Activated CD8-positive, alpha-beta memory T cell treated with anti-CD3 and anti-CD28 coated beads, Interleukin-2, amount 10 ng/mL, durations not matched to agents 7 days and 5 days (primary cell): ENCODE data around the gene PARN. TPM values are rescaled to one million over a fixed set of nuclear protein-coding genes. Genes with fewer than 3 reads are reported as not detected.

Experiments
- ATAC-seq: fragments of 150-1000 bp; cut with Tn5 transposase; one replicate; pipeline ENCODE4 v1.10.0; 2021; ENCODE audit warnings: moderate library complexity
- CTCF ChIA-PET: fragments of 350-600 bp; sonication (Branson Sonifier 250); formaldehyde crosslinking; loops from one replicate; lab custom pipeline; 2021; ENCODE audit warnings: antibody characterized with exemption; lab: Charles Lee
- DNase-seq: peaks from one replicate; pipeline ENCODE4 v3.0.0-alpha.2; 2020
- H3K27ac Mint-ChIP-seq: one replicate; pipeline ENCODE4 v1.8.0; 2021; ENCODE audit warnings: mild to moderate bottlenecking, mixed read lengths
- H3K27me3 Mint-ChIP-seq: one replicate; pipeline ENCODE4 v1.8.0; 2021; ENCODE audit warnings: mixed read lengths
- H3K36me3 Mint-ChIP-seq: one replicate; pipeline ENCODE4 v1.8.0; 2021; ENCODE audit warnings: mild to moderate bottlenecking, mixed read lengths
- H3K4me1 Mint-ChIP-seq: one replicate; pipeline ENCODE4 v1.8.0; 2021; ENCODE audit warnings: mixed read lengths
- H3K4me3 Mint-ChIP-seq: one replicate; pipeline ENCODE4 v1.8.0; 2021; ENCODE audit warnings: mild to moderate bottlenecking, moderate library complexity, mixed read lengths
- H3K9me3 Mint-ChIP-seq: one replicate; pipeline ENCODE4 v1.8.0; 2022; ENCODE audit warnings: low read depth, mixed read lengths
- total RNA-seq, 2 experiments: library from RNA; stranded (reverse); gene quantifications; one replicate each; pipeline ENCODE4 v1.2.3, GENCODE V29; 2021

The PARN gene
- total RNA-seq, 2 experiments from 2014 or later, result 40.7 to 44.6 TPM

DNA sequence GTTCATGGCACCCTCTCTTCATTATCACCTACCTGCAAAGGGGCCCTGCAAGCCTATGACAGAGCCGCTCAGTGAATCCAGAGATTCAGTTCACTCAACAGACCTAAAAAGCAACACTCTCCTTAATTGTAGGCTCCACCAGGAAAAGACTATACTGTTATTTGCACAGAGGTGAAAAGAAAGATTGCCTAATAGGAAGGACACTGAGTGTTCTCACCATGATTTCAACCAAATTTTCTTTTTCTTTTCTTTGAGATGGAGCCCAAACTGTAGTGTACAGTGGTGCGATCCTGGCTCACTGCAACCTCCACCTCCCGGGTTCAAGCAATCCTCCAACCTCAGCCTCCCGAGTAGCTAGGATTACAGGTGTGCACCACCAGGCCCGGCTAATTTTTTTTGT is 104.5 kb downstream of the PARN start:
- no peak overlapping the region for H3K4me3 Mint-ChIP-seq
- no peaks in the 10 kb centered on the region for H3K9me3 Mint-ChIP-seq
- H3K27ac Mint-ChIP-seq, result no peak overlapping the region
- CTCF ChIA-PET, result no interaction called here
- H3K4me1 Mint-ChIP-seq, result no peaks in the 10 kb centered on the region
- H3K36me3 Mint-ChIP-seq, result no peaks in the 10 kb centered on the region
- no peaks in the 10 kb centered on the region for H3K27me3 Mint-ChIP-seq
- DNase-seq (no peak), ATAC-seq (no peak)

DNA sequence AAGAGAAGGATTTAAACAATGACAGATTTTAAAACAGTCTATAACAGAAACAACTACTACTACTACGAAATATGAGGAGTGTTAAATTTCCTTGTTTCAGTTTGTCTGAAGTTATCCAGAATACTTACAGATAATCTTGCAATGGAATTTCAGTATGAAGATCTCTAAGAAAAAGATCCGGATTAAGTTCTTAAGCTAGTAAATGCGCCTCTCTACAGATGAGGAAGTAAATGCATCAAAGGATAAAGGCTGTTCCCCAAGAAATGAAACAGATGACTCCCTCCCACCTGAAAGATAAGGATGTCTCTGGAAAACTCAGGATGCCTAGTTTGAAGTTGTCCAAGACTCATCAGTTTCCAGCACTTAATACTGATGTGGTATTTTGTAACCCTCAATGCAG is 105.1 kb downstream of the PARN start:
- Mint-ChIP-seq H3K27me3 (no peaks in the 10 kb centered on the region), H3K36me3 (no peaks in the 10 kb centered on the region), H3K4me3 (no peak overlapping the region), H3K4me1 (no peaks in the 10 kb centered on the region), H3K27ac (no peak overlapping the region), H3K9me3 (no peaks in the 10 kb centered on the region)
- CTCF ChIA-PET, result interaction anchor here (1.4 kb wide), 1 partner anchor 10 kb away, joined by 3 read pairs; no protein-coding TSS in a partner anchor
- ATAC-seq, result no peak
- no peak for DNase-seq

DNA sequence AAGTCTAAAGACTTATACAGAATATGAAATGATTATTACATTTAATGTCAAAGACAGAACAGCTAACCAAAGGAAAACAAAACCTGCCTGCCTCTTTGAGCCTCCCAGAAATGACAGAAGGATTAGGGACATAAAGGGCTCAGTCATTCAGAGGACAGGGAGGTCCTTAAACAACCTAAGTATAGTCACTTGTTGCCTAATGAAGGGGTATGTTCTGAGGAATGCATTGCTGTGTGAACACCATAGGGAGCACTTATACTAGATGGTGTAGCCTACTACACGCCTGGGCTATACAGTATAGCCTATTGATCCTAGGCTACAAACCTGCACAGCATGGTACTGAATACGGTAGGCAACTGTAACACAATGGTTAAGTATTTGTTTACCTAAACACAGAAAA is 106.4 kb downstream of the PARN start:
- Mint-ChIP-seq H3K36me3 (no peaks in the 10 kb centered on the region), H3K27me3 (no peaks in the 10 kb centered on the region), H3K4me3 (no peak overlapping the region), H3K9me3 (no peaks in the 10 kb centered on the region), H3K4me1 (no peaks in the 10 kb centered on the region), H3K27ac (no peak overlapping the region)
- CTCF ChIA-PET, result no interaction called here
- no peak for DNase-seq
- ATAC-seq, result no peak

DNA sequence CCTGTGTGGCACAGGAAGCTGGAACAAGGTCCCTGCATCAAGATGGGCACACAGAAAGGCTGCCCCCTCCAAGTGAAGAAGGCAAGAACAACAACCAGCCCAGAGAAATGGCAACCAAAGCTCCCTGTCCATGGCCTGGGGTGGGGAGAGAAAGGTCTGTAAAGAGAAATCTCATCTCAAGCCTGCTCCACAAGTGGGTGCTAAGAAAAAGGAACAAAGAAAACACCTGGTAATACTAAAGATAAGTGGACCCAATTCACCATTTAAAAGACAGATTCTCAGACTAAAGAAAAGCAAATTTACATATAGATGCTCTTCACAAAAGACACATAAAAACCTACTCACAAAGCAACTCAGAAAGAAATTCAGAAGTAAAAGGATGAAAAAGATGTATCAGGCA is 107.4 kb downstream of the PARN start:
- Mint-ChIP-seq H3K27me3 (no peaks in the 10 kb centered on the region), H3K27ac (no peak overlapping the region), H3K36me3 (no peaks in the 10 kb centered on the region), H3K9me3 (no peaks in the 10 kb centered on the region), H3K4me3 (no peak overlapping the region), H3K4me1 (no peaks in the 10 kb centered on the region)
- DNase-seq (no peak), ATAC-seq (no peak)
- CTCF ChIA-PET, result no interaction called here

DNA sequence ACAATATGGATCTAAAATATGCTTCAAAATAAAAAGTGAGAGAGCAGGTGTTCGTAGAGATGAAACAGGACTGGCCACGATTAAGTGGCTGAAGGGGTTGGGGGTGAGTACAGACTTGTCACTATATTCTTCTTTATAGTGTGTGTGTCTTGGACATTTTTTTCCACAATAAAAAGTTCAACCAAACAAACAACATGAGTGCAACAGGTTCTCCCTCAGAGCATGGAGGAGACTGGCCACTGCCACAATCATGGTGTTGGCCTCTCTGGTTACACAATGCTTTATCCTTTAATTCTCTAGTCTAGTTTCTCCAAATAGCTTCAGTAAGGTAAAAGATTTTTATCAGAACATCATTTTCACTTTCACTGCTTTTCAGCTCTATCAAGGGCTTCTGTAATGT is 109.3 kb downstream of the PARN start:
- Mint-ChIP-seq H3K27ac (no peak overlapping the region), H3K4me1 (no peaks in the 10 kb centered on the region)
- CTCF ChIA-PET, result no interaction called here

DNA sequence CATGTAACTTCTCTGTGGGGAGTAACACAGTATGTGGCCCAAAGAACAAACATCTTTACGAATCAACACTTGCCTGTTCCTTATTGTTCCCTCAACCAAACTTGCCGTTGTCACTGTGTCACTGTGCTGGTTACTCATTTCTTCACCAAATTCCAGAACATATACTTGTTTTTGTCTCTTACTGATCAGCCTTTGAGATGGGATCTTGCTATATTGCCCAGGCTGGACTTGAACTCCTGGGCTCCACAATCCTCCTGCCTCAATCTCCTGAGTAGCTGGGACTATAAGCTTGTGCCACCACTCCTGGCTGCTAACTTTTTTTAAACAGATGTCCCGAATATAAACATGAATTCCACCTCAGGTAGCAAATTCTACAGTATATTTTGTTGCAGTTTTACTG is 115.1 kb downstream of the PARN start:
- Mint-ChIP-seq H3K4me3 (no peak overlapping the region), H3K9me3 (no peaks in the 10 kb centered on the region), H3K36me3 (peaks cover 3% of the 10 kb centered on the region), H3K27me3 (no peaks in the 10 kb centered on the region), H3K27ac (no peak overlapping the region), H3K4me1 (peaks cover 2% of the 10 kb centered on the region)
- DNase-seq (no peak), ATAC-seq (no peak)
- CTCF ChIA-PET, result interaction anchor here (1.1 kb wide), 1 partner anchor 312 kb away, joined by 3 read pairs; no protein-coding TSS in a partner anchor

More for the DNA sequence above, 109.3 kb downstream of the PARN start:
- no peaks in the 10 kb centered on the region for H3K9me3 Mint-ChIP-seq
- H3K4me3 Mint-ChIP-seq, result no peak overlapping the region
- H3K36me3 Mint-ChIP-seq, result peaks cover 2% of the 10 kb centered on the region
- H3K27me3 Mint-ChIP-seq, result no peaks in the 10 kb centered on the region
- ATAC-seq (no peak), DNase-seq (no peak)

DNA sequence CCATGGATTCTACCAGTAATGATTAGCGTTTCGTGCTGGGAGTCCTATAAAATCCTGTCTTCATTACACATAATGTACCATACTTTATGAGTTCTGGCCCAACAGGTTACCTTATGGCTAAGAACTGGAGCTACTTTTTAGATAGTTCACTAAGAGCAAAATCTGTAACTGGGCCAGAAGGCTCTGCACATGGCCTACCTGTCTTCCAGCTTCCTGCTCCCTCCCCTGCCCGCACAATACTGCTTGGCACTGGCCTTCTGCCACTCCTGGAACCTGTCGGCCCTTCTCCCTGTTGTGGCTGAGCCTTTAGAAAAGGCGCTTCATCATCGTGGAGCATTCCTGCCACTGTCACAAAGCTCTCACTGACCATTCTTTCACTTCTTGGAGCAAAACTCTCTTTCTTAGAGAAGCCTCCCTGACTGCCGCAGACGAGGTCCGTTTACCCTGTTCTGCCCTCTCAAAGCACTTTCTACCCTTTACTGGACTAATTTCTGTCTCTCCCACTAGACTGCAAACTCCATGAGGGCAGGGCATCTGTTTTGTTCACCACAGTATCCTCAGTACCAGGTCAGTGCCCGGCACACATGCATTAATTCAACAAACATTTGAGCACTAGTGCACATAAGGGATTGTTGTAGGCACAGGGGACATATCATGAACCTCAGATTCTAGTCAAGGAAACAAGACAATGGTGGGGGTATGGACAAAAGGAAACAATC is 116.5 kb downstream of the PARN start:
- CTCF ChIA-PET, result no interaction called here
- H3K9me3 Mint-ChIP-seq, result no peaks in the 10 kb centered on the region
- no peak for ATAC-seq

DNA sequence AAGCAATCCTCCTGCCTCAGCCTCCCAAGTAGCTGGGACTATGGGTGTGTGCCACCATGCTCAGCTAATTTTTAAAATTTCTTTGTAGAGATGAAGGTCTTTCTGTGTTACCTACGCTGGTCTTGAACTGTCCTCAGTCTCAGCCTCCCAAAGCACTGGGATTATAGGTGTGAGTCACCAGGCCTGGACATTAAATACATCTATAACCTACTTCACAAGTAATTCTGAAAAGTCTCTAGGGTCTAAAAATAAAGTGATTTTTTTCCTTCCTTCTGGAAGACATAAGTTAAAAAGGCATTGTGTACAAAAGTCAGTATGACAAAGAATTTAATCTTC is 118.3 kb downstream of the PARN start:
- H3K27me3 Mint-ChIP-seq, result no peaks in the 10 kb centered on the region
- CTCF ChIA-PET, result no interaction called here
- peaks cover 2% of the 10 kb centered on the region for H3K4me1 Mint-ChIP-seq
- no peaks in the 10 kb centered on the region for H3K9me3 Mint-ChIP-seq
- no peak for ATAC-seq
- no peak overlapping the region for H3K27ac Mint-ChIP-seq
- H3K36me3 Mint-ChIP-seq, result peaks cover 1% of the 10 kb centered on the region
- DNase-seq, result no peak
- H3K4me3 Mint-ChIP-seq, result no peak overlapping the region

More for the DNA sequence above, 116.5 kb downstream of the PARN start:
- H3K27ac Mint-ChIP-seq, result no peak overlapping the region
- no peak overlapping the region for H3K4me3 Mint-ChIP-seq
- no peak for DNase-seq
- H3K27me3 Mint-ChIP-seq, result no peaks in the 10 kb centered on the region
- peaks cover 2% of the 10 kb centered on the region for H3K4me1 Mint-ChIP-seq
- peaks cover 3% of the 10 kb centered on the region for H3K36me3 Mint-ChIP-seq

DNA sequence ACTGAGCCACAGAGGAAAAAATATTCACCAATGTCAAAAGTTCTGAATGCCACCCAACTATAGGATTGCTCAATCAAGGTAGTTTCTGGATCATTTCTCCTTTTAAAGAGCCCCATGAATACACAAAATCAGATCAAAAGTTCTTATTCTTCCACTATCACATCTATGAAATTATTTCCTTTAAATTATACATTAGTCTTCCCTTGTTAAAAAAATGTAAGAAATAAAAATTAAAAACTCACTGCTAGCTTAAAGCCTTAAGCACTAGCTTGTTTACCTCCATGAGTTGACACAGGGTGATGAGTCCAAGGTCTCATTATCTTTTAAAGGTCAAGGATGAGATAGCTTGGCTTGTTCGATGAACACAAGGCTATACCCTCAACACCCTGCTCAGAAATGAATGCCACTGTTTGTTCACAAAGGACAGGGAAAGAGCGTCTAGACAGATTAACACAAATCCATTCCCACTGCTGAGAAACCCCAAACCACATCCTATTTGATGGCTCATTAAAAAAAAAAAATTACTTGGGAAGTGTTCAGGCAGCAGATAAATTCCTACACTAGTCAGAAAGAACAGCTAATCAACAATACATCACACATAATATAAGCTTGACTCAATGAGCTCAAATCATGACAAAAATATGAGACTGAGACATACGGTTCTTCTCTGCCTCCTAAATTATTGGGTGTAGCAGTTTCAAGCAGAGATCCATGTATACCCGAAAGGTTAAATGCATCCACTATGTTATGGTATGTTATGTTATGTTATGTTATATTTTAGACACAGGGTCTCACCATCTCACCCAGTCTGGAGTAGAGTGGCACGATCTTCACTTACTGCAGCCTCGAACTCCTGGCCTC is 118.9 kb downstream of the PARN start:
- no peak overlapping the region for H3K4me3 Mint-ChIP-seq
- CTCF ChIA-PET, result interaction anchor here (1.2 kb wide), 1 partner anchor 14 kb away, joined by 5 read pairs; no protein-coding TSS in a partner anchor
- no peak for ATAC-seq
- no peak overlapping the region for H3K27ac Mint-ChIP-seq
- H3K27me3 Mint-ChIP-seq, result no peaks in the 10 kb centered on the region
- no peak for DNase-seq
- H3K36me3 Mint-ChIP-seq, result peaks cover 1% of the 10 kb centered on the region
- H3K4me1 Mint-ChIP-seq, result peaks cover 2% of the 10 kb centered on the region
- H3K9me3 Mint-ChIP-seq, result no peaks in the 10 kb centered on the region

DNA sequence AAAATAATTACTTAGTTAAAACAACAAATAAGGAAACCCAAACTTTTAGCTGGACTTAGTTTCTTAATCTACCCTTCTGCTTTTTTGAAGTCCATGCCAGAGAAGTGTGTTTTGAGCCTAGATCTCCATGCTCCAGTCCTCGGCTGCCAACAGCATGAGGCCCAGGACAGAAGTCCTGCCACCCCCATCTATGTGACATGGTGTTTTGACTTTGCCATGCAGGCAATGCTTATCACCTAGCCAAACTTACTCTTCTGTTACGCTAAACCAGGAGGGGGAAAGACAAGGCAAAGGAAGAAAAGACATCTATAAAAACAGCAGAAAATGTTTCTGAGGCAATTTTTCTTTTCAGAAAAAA is 119.5 kb downstream of the PARN start:
- H3K4me1 Mint-ChIP-seq, result peaks cover 7% of the 10 kb centered on the region
- no peak overlapping the region for H3K27ac Mint-ChIP-seq
- no peak for ATAC-seq
- CTCF ChIA-PET, result interaction anchor here (1.2 kb wide), 1 partner anchor 13 kb away, joined by 5 read pairs; no protein-coding TSS in a partner anchor
- no peak overlapping the region for H3K4me3 Mint-ChIP-seq
- DNase-seq, result no peak
- peaks cover 1% of the 10 kb centered on the region for H3K36me3 Mint-ChIP-seq
- H3K9me3 Mint-ChIP-seq, result no peaks in the 10 kb centered on the region
- no peaks in the 10 kb centered on the region for H3K27me3 Mint-ChIP-seq

DNA sequence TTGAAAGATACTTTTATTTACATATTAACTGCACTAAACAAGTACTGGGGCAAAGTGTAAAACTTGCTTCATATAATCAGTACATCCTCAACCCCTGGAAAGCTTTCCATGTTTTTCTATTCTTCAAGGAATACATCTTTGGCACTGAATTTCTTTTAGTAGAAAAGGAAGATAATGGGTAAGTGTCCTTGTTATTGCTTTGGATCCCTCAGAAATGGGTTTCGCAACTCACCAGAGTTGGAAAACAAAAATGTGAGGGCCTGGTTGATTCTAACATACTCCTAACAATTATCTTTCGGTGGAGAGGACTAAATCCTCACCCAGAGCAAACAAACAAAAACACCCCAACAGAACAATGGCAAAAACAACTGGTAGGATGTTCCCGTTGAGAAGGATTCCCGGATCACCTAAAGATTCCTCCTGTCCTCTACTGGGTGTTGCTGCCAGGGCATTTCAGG is 120.4 kb downstream of the PARN start:
- Mint-ChIP-seq H3K4me1 (peaks cover 7% of the 10 kb centered on the region), H3K36me3 (no peaks in the 10 kb centered on the region), H3K9me3 (no peaks in the 10 kb centered on the region), H3K27ac (no peak overlapping the region), H3K4me3 (no peak overlapping the region), H3K27me3 (no peaks in the 10 kb centered on the region)
- DNase-seq, result no peak
- no peak for ATAC-seq
- CTCF ChIA-PET, result no interaction called here

DNA sequence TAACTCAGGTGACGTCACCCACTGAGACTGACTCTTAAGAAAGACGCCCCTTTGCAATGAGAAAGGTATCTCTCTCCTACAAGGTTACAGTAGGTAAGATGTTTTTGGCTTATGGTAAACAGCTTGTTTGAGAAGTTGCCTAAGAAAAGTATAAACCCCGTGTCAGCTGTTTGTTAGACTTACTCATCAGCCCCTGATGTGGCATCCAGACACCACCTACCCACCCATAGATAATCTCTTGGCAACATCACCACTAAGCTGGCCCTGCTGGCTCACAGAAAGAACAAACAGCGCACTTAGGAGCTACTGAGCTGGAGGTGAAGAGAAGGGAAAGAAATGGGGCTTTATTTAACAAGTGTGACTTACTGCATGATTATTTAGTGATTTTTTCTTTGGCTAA is 121.0 kb downstream of the PARN start:
- no peaks in the 10 kb centered on the region for H3K9me3 Mint-ChIP-seq
- H3K27ac Mint-ChIP-seq, result no peak overlapping the region
- H3K4me3 Mint-ChIP-seq, result no peak overlapping the region
- no peaks in the 10 kb centered on the region for H3K27me3 Mint-ChIP-seq
- DNase-seq, result no peak
- no peak for ATAC-seq
- peaks cover 7% of the 10 kb centered on the region for H3K4me1 Mint-ChIP-seq
- H3K36me3 Mint-ChIP-seq, result no peaks in the 10 kb centered on the region
- CTCF ChIA-PET, result no interaction called here

DNA sequence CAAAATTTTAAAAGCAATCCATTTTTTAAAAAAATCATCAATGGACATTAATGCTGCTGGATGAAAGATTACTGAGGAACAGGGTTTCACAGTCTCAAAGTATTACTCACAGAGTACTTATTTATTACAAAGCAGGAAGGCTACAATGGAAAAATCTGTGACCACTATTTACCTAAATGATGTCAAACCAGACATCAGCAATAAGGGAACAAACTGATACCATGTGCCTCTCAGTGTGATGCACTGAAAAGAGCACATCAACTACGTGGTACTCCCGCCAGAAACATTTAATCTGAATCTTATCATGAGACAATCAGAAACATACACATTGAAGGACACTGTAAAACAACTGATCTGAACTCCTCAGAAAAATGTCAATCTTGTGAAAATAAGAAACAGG is 124.2 kb downstream of the PARN start:
- Mint-ChIP-seq H3K4me3 (no peak overlapping the region), H3K9me3 (no peaks in the 10 kb centered on the region), H3K27me3 (no peaks in the 10 kb centered on the region), H3K36me3 (no peaks in the 10 kb centered on the region), H3K4me1 (peaks cover 30% of the 10 kb centered on the region), H3K27ac (no peak overlapping the region)
- no peak for ATAC-seq
- DNase-seq, result no peak
- CTCF ChIA-PET, result no interaction called here
